NCI-H446 treated with DMSO at 0.1 percent for 48 hours (cell line): Measurements from ENCODE around the gene SCN1A.
A peak's percentile ranks its signal among the peaks of the same experiment; 100 is the strongest.
"Not testable (repeated sequence)": the region's sequence is repeated elsewhere in the genome, so short reads cannot be mapped to it uniquely, and the experiment has no call there.

Experiments
- DNase-seq: peaks from one replicate; lab custom pipeline; 2025; lab: John Stamatoyannopoulos, UW

Gene SCN1A

DNA sequence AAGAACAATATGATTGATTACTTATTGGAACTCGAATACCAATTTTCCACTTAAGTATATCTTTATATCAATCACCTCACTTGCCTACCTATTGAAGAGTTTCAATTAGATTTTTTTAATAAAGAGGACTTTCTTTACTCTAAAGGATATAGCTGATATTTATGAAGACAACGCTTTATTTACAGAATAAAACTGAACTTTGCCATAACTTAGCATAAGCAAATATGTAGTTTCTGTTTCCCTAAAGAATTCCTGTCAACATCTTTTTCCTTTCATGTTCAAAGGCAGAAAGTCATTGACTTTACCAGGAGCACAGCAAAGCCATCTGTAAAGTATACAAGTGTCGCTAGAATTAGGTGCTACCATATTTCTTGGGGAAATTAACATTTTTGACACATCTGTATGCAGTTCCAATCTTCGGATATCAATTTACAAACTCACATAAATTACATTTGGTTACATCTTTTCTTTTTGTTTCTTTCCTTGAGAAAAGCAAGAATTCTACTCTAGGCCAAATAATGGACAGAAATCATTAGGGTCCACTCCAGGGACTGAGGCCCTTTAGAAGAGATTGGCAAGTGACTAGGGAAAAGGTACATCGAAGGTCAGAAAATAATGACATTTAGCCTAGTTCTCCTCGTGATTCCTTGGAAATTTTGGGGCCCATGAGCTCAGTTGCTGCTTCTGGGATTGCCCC, 7.5 kb upstream of the SCN1A start:
- no peak for DNase-seq

DNA sequence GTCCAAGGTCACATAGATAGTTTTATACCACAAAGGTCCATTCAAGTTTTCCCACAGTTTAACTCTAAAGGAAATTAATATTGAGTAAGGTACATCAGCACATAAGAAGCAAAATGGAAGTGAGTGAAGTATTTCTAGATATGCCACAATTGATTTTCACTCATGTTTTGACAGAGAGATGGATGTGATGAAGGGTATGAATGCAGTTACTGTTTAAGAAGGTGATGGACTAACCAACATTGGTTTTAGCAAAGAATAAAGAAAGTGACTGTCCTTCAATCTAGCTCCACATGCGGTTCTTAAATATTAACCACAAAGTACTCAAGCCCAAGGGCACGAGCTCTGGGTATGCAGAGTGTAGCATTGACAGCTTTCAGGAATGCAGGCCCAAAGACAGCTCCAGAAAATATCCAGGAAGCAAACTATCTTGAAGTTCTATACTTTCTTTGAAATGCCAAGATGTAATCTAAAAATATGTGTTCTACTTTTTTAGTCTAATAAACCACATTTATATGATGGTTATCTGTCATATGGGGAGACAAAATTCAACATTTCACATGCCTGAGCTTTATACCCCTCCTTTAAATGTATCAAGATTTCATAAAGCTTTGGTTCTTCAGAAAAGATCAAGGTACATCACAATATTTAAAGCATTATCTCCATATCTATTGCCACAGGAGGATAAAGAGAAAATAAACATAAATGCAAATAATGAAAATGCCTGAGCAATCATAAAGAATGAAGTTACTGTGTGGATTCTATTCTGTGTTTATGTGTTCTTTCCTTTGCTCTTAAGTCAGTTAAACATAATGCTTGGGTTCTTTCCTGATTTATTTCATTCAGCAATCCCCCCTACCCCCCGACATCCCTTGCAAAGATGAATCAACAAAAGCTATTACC, 6.7 kb upstream of the SCN1A start:
- DNase-seq = no peak

DNA sequence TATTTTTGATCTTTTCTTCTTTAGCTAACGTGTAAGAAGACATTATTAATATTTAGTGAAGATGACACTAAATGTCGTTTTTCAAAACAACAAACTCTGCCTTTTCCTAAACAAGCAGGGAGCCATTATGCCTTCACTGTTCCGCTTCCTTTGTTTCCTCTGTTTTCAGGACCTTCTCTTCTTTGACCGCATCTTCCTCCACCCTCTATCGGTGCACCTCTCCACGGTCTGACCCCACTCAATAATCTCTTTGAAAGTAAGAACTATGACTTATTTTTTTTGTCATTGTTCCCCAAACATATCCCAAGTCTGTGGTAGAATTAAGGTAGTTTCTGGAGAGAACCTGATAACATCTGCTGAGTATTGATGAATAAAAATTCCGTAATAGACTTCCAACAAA, 5.8 kb upstream of the SCN1A start:
- DNase-seq = no peak

DNA sequence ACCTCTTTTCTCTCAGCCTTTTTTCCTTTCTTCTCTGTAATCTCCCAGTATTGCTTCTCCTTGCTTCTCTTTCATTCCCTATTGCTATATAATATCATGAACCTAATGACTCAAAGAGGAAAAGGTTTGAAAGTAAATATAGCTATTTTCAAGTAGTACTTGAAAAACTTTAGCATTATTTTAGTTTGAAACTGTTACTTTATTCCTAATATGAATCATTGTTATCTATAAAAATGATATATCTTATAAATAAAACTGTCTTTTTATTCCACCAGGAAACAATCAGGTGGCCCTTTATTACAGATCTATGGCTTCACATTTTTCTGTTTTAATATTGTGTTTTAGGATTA, 311 bp upstream of the SCN1A start:
- no peak for DNase-seq

DNA sequence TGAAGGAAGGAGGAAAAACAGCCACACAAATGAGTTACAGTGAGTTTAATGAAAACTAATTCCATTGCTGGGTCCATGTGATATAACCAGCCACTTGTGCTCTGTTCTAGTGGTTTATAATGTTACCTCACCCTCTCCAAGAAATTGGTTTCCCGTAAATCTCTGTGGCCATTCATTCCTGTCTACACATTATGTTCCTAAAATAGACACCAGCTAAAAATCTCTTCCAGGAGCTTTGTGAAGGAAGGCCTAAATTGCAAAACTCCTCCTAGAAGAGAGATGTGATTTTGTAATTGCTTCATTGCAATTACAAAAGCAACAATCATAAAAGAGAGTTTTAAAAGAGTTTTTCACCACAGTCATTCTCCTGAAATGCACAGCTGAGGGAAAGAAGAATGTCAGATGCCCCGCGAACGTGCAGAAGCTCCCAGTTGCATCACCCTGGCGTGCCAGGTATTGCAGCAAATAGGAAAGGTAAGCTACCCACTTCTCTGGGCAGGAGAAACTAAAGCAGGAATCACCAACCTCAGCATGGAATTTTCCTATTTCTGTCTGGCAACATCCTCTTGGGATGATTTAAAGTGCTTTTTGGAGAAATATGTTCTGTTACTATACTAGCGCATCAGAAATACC, 1.7 kb downstream of the SCN1A start:
- DNase-seq = no peak

DNA sequence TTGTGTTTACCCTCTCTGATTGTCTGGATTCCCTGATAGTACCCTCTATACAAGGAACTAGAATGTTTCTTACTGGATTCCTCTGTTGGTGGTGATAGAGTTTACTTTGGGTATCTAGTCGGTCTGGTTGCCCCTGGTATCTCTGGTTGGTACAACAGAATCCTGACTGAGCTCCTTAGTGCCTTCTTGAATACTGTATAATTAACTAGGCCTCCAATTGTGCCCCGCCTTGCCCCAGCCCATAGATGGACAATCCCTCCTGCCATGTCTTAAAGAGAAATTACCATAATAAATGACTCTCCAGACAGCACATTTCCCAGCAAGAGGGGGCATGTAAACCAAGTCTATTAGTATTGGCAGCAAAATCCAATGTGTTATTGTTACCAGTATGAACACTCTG, 2.3 kb downstream of the SCN1A start:
- no peak for DNase-seq

DNA sequence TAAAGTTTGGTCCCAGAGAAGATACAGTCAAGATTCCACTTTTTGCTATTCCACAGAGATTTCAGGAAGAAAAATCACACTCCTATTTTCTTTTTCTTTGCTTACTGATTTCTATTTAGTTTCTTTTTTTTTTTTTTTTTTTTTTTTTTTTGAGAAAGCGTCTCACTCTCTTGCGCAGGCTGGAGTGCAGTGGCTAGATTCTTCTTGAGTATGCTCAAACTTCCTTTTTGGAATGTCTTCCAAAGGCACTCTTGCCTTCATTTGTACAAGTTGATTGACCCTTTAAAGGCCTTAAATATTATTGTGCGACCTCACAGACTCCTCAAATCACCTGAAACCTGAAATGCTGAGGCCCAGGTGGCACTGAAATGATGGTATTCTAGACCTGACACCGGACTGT, 9.6 kb downstream of the SCN1A start:
- DNase-seq = no peak

DNA sequence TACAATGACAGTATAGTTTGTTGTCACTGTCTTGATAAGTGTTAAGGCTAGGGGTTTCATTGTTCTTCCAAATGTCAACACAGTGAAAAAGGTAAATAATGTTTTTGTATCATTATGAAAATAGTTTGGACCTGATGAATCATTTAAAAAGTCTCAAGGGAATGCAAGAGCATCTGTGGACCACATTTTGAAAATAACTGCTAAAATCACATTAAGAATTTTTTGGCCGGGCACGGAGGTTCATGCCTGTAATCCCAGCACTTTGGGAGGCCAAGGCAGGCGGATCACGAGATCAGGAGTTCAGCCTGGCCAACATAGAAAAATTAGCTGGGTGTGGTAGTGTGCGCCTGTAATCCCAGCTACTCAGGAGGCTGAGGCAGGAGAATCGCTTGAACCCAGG, 10.3 kb downstream of the SCN1A start:
- no peak for DNase-seq

DNA sequence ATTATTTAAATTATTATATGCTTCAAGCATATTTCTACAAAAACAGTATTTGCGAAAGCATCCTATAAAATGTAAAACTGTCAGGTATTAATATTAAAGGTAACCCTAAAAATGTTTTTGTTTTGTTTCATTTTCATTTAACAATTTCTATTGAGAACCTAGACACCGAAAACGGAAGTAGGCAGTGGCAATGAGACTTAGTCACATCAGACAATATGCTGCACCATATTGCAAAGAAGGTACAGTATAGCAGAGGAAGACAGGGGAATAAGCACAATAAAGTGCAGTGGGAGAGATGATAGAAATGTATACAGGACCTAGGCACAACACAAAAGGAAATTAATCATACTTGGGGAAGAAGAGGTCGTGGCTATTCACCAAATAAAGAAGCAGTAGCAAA, 12.2 kb downstream of the SCN1A start:
- no peak for DNase-seq

DNA sequence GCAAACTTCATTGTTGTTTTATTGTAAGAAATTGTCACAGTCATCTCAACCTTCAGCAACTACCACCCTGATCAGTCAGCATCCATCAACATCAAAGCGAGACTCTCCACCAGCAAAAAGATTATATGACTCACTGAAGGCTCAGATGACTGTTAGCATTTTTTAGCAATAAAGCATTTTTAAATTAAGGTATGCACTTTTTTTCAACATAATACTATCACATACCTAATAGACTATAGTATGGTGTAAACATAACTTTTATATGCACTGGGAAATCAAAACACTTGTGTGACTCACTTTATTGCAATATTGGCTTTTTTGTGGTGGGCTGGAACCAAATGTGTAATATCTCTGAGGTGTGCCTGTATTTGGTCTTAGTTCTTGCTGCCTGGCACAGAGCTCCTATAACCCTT, 15.6 kb downstream of the SCN1A start:
- DNase-seq = no peak

DNA sequence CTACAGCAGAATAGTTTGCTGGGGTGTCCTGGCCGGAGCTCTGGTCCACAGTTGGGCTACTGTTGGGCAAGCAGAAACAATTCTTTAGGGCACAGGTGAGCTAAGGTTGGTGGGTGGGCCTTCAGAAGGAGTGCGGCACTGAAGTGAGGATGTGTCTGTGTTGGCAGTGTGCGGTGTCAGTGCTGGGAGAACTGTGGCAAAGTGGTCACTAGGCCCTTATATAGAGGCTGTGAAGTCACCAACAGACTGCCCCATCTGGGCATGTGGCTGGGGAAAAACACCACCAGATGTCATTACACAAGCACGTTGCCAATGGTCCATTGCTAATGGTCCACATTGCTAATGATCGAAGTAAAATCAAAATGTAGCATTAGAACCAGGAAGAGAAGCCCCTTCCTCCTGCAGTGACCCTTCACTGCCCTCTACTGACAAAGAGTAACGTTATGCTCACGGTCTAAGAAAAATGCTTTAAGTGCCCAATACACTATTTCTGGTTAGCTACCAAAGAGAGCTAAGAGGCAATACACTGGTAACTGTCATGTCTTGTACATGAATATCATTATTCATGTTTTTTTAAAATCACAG, 21.3 kb downstream of the SCN1A start:
- DNase-seq = peak; percentile 64

DNA sequence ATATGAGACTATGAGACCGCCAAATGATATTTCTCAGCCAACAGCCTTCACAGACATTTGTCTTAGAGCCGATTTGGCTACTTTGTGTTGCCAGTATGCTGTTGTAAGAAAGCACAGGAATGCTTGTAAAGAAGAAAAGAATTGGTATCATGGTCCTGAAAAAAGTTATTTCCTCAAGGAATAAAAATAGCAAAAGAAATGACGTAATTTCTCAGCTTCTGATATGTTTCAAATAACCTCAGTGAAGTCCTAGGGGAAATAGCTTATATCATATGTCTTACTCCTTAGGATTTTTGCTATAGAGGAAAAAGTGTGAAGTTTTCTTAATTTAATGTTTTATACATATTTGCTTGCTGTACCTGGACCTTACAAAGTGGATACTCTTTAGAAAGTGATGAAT, 23.0 kb downstream of the SCN1A start:
- no peak for DNase-seq

DNA sequence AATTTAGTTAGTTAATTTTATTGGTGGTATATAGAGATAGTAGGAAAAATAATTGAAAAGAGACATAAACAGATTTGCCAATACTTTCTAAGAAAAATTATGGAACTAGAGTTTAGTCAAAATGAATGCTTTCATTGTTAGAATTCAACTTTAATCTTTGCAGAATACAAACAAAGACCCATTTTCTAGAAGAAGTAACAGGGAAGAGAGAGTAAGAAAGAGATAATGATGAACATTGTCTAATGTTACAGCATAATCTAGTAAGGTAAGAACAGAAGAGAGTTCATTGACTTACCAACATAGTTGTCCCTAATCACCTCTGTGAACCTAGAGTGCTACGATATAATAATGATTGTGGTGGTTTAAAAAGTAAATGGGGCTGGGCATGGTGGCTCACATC, 23.7 kb downstream of the SCN1A start:
- no peak for DNase-seq

DNA sequence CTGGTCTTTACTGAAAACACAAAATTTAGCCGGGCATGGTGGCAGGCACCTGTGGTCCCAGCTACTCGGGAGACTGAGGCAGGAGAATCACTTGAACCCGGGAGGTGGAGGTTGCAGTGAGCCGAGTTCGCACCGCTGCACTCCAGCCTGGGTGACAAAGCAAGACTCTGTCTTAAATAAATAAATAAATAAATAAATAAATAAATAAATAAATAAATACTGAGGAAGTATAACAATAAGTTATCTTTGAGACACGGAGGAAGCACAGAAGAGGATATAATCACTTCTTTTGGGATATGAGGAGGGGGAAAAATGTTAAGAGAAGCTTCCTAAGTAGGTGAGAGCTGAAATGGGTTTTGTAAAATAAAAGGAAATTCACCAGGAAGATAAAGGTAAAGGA, 24.5 kb downstream of the SCN1A start:
- not testable (repeated sequence) for DNase-seq

DNA sequence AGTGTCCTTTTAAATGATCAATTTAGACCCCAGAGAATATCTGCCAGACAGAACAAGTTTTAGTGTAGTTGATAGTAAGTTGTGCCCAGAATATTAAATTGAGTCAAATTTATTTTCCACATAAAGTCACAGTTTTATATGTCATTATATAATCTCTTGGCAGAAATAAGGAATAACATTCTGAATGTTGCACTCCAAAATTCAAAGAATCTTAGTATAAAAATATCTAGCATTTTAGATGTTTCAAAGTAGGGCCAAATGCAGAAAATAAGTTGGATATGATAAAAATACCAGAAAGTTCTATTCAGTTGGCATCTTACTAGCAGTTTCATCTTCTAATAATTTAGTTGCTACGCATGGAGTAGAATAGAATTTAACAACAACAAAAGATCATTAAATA, 33.5 kb downstream of the SCN1A start:
- no peak for DNase-seq

DNA sequence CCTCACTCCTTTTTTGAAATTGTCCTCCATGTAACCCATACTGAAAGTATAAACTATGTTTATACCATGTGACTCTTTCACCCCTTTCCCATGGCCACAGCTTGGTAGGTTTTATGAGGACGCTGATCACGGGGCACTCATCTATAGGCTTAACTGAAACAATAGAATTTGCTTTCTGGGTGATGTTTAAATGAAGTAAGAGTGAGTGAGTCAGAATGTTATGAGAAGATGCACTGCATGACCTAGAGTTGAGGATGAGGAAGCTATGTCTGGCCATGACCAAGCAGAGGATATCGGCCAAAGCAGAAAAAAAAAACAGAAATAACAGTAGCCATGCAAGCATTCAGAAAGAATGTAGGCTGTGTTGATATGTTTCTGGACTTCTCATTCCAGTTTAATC, 34.9 kb downstream of the SCN1A start:
- DNase-seq = no peak

DNA sequence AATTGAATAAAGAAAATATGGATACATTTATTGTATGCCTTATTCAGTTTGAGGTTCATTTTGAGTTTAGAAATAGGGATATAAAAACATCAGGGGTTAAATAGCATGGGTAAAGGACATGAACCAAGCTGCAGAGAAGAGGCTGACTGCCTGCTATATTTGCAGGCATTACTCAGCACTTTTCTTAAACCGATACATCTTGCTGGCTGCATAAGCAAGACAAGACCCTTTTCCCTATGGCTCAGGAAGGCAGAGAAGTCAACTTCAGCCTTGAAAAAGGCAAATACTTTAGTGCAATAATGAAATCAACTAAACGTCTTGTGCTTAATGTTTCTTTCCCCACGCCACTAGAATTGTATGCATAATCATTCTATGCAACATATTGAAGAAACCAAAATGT, 36.4 kb downstream of the SCN1A start:
- DNase-seq = no peak

DNA sequence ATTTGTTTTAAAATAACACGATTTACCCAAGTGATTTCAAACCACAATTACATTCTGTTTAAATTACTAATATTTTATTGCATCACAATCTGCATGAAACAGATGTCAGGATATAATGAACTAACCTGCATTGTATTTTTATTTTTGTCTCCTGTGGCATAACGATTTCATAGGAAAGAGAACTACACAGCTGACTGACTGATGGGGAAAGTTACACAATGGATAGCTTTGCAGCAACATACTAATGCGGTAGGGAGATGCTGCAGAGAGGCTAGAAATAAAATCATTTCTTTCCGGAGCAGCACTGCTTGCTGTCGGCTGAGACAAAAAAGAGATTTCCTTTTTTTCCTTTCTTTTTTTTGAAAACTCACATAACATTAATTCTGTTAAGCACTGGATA, 36.9 kb downstream of the SCN1A start:
- no peak for DNase-seq

DNA sequence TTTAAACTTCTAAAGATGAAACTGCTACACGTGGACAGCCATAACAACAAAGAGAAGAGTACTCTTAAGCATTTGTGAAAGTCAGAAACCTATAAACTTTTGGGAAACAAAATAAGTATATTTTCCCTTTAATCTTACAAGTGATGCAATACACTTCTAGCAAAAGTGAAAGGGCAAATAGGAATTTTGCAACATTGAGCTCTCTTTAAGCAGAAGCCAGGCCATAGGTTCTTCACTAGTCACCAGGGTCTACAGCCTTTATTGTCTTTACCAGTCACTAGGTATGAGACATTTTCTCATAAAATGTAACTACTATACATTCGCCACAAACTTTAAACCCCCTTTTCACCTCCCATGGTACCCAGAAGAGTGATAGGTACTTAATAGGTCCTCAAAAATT, 37.5 kb downstream of the SCN1A start:
- no peak for DNase-seq

DNA sequence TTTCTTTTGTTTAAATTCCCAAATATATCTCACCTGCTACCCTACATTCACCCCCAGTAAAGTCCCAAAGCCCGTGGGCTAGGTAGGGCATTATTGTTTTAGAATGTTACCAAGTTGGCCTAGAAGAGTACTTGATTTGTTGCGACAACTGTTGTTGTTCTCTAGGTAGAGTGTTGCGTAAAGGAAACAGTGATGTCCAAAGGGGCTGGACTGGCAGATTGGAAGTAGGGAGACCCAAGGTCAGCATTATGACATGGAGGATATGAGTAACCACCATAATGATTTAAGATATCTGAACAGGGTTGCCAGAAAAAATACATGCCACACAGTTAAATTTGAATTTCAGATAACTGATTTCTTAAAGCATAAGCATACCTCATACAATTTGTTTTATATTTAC, 39.2 kb downstream of the SCN1A start:
- DNase-seq = no peak

DNA sequence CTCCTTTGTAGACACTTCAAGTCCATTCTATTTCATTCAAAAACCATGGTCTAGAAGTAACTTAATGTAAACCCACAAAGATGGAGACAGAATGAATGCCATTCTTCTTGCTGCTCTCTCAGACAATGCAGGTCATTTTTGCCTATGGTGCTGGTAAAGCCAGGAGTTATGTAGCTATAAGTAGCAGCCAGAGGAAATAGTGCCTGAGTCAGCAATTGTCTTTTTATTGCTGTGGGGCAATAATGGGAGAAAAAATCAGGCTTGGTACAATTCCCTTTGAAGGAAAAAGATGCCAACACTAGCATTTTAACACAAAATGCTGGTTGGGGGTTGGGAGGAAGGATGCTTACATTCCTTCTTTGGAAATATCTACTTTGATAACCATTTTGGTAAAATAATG, 43.5 kb downstream of the SCN1A start:
- no peak for DNase-seq

DNA sequence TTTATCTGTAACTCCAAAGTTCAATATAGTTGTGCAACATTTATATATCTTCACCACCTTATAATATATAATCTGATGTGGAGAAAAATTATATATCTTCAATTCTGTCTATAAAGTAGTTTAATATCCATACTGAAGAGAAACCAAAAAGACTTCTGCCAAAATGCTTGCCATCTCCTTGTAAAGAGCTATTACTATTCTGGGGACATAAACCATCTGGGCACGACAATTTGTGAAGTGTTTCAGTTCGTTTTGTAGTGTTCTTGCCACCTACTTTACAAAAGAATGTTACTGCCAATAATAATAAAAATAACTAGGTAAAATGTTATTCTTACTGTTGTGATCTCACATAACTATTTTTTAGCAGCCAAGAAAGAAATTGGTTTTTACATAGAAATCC, 45.1 kb downstream of the SCN1A start:
- no peak for DNase-seq

DNA sequence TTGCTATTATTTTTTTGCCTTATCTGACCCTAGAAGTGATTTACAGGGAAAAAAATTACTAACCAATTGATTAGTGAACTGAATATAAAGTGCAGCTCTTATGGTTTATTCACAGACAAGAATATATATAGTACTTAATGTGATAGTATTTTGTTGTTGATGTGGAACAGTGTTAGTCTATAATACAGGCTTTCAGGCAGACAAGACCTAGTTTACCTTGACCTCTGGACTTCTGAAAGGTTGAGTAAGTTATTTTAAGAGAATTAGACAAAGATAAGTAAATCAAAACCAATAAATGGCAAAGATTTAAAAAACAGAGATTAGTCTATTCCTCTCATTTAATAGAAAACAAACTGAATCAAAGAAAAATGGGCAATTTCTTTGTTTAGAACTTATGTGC, 46.0 kb downstream of the SCN1A start:
- no peak for DNase-seq
